Stimulated activated CD8-positive, alpha-beta memory T cell treated with anti-CD3 and anti-CD28 coated beads, Interleukin-12 subunit alpha, Interleukin-12 subunit beta, amount 100 ng/mL, for 24 hours (primary cell): ENCODE results near the gene IL20RB.

Experiments used
- DNase-seq: peaks from one replicate; pipeline ENCODE4 v3.0.0-alpha.2; 2020; ENCODE audit errors: extremely low read depth

IL20RB gene

DNA sequence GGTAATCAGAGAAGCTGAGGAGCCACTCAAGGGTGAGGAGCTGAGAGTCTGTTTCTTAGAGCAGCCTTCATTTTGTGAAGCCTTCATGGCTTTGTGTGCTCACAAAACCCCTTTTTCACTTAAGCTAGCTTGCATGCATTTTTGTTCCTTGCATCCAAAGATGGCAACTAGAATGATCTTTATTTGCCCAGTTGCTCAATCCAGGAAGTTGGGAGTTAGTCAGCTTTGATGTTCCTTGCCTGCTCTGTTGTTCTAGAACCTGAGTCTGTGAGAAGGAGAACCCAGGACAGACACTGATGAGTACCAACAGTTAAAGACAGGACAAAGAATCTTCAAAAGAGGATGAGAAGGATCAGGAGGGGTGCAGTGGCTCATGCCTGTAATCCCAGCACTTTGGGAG is 81.8 kb downstream of the IL20RB start:
- no peak for DNase-seq

DNA sequence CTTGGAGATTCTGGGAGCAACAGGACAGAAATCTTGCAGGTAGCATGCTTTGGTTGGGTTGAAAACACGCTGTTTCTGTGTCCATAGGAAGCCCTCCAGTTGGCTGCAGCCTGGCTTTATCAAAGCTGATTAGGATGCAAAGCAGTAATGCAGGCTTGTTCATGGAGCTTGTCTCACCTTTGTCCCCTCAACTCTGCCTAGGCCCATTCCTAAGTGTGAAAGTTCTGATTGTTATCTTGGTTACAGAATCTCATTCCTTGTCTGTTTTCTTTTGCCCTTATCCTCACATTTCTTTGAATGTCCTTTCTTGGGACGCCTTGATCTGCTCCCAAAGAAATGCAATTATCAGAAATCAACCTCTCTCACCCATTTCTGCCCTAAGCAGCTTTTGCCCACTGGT is 83.5 kb downstream of the IL20RB start:
- DNase-seq, result no peak

DNA sequence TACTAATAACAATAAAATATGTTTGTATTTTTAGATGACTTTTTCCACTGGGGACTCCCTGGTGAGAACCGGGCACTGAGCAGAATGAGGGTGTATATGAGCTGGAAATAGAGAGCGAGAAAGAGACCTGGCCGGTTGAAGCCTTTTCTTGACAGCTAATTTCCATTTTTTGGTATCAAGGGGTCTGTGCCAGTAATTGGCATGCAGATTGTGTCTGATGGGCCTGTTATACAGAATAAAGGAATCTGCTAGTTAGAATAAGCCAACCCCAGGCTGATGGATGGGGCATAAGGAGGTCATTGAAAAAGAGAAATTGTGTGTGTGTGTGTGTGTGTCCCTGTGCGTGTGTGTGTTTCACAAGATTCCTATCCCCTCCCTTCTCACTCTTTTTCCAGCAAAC is 83.9 kb downstream of the IL20RB start:
- no peak for DNase-seq

DNA sequence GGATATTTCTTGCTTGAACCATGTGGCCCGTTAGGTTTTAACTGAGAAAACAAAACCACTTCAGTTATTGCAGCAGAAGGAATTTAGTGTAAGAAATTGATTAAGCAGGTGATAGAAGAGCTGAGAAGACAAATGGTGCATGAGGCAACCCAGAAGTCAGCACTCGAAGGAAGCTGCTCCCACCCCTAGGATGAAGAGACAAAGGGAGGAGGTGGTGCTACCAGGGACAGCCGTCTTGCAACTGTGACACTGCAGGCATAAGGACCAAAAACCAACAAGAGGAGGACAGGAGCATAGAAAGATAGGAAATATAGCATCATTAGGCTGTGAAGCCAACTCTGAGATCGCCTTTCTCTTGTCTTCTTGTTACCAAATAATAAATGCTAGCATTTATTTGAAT is 89.0 kb downstream of the IL20RB start:
- no peak for DNase-seq

DNA sequence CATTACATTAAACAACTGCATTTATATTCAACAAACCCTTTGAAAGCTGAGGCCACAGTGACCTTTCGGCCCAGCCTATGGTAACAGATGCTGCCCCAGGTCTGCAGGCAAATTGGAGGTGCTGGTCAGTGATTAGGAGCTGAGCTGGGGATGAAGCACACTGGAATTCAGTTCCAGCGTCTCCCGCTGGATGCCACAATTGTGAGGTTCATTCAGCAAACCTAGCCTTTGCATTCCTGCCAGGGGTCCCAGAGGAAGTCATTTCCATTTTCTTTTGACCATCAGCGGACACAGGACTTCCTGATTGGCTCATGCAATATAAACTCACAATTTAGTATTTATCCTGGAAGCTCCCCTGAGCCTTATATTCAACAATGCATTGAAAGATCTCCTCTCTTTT is 89.5 kb downstream of the IL20RB start:
- no peak for DNase-seq

DNA sequence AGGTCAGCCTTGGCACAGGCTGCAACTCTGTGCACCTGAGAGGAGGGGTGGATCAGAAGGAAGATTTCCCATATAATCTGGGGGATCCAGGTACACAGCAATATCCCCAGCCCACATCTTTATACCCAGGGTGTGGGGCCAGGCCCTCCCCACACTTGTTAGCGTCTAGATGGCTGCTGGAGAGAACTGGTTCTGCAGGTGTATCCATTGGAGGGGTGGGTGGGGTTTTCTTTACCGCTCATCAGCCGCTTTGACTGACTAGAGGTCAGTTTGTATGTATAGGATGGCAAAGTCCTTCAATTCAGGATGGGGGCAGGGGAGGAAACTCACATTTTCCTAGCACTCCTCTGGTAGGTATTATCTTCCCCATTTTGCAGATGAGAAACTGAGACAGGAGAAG is 92.5 kb downstream of the IL20RB start:
- DNase-seq, result no peak

DNA sequence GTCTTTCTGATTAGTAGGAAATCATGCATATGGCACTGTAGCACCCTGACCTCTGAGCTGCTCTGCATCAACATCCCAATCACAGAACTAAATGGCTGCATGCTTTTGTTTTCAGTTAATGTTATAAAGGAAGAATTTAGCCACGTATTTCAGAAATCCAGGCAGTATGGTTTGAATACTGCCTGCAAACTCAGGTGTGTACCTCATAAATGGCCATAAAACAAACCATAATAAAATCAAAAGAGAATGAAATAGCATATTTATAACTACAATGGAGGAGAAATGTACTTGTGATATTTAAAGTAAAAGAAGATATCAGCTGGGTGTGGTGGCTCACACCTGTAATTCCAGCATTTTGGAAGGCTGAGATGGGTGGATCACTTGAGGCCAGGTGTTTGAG is 94.5 kb downstream of the IL20RB start:
- no peak for DNase-seq
